Measurements from ENCODE around the gene RASGRF1. TPM values are rescaled to one million over a fixed set of nuclear protein-coding genes. Genes with fewer than 3 reads are reported as not detected.
A peak's percentile ranks its signal among the peaks of the same experiment; 100 is the strongest.

RASGRF1 gene
- total RNA-seq, 2 experiments from 2014 or later = not detected

DNA sequence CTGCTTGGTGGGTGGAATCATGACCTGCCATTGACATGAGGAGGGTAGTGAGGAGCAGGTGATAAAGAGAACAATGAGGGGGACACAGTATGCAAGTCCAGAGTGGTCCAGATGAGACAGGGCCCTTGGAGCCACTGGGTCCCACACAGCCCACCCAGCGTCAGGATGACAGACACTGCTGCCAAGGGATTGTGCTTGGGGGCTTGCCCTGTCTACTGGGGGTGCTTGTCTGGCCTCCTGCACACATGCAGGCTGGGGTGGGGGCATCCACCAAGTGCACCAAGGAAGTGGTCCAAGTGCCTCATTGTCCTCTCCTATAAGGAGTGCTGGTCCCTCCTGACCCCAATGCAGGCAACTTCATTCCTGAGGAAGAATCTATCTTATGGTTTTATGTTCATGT is 106.5 kb downstream of the RASGRF1 start:
- Mint-ChIP-seq H3K9me3 (no peaks in the 10 kb centered on the region), H3K27me3 (peaks cover 9% of the 10 kb centered on the region), H3K4me3 (no peak overlapping the region), H3K36me3 (no peaks in the 10 kb centered on the region), H3K27ac (no peak overlapping the region), H3K4me1 (peaks cover 7% of the 10 kb centered on the region)
- DNase-seq (no peak), ATAC-seq (ENCODE audit: low read depth) (no peak)
- POLR2A ChIA-PET = interaction anchor here (0.5 kb wide), 1 partner anchor 124 kb away, joined by 4 read pairs; no protein-coding TSS in a partner anchor

DNA sequence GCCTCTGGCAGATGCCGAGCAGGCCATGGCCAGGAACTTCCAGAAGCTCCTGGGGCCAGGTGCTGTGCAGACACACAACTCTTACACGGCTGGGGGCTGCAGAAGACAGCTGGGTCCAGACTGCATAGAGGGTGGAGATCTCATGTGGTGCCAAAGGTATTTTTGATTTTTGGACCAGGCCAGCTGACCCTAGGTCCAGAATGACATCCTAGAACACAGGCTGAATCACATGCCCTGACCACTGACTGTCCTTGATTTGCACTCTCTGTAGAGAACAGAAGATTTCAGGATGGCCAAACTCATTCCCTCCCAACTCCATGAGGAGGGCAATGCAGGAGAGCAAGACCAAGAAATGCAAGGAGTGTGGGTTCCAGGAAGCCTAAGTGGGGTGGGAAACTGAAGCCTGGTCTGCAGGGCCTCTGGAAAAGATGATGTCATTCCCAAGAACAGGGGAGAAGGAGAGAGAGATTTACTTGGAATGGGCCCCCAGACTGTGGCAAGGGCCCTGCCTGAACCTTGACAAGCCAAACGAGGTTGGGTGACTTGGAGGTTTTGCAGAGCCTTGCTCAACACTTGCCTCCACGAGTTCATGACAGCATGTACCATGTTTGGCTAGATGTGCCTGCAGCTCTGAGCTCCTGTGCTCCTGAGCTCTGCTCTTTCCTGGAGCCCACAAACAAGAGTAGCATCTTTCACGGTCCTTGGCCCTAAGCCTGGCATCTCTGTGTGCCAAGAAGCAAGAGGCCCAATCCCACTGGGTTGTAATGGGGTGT is 107.2 kb downstream of the RASGRF1 start:
- H3K27me3 Mint-ChIP-seq = peaks cover 6% of the 10 kb centered on the region
- H3K36me3 Mint-ChIP-seq = no peaks in the 10 kb centered on the region
- no peak overlapping the region for H3K27ac Mint-ChIP-seq
- no peak overlapping the region for H3K4me3 Mint-ChIP-seq
- peaks cover 4% of the 10 kb centered on the region for H3K4me1 Mint-ChIP-seq
- H3K9me3 Mint-ChIP-seq = no peaks in the 10 kb centered on the region
- ATAC-seq (ENCODE audit: low read depth) = no peak
- no peak for DNase-seq
- POLR2A ChIA-PET = interaction anchor here (0.5 kb wide), 1 partner anchor 123 kb away, joined by 4 read pairs; no protein-coding TSS in a partner anchor

DNA sequence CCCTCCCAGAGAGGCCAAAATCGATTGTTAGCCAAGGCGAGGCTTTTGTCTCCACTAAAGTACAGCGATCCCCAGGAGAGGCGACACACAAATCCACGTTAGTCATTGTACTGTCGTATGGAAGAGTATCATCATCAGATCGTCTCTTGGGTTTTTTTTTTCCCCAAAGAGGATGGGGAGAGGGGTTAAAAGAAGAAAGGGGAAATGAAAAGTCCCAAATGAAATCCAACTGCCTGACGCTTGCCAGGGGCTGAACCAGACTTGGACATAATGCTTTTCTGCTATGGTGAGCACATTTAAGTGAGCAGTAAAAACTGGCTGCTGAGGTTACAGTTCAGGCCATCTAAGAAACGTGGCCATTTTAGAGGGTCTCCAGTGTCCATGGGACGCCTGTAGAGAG is 107.8 kb downstream of the RASGRF1 start:
- no peaks in the 10 kb centered on the region for H3K9me3 Mint-ChIP-seq
- POLR2A ChIA-PET = no interaction called here
- peaks cover 2% of the 10 kb centered on the region for H3K4me1 Mint-ChIP-seq
- H3K27me3 Mint-ChIP-seq = peaks cover 3% of the 10 kb centered on the region
- H3K36me3 Mint-ChIP-seq = no peaks in the 10 kb centered on the region
- DNase-seq = no peak
- no peak overlapping the region for H3K4me3 Mint-ChIP-seq
- H3K27ac Mint-ChIP-seq = no peak overlapping the region
- ATAC-seq (ENCODE audit: low read depth) = no peak

DNA sequence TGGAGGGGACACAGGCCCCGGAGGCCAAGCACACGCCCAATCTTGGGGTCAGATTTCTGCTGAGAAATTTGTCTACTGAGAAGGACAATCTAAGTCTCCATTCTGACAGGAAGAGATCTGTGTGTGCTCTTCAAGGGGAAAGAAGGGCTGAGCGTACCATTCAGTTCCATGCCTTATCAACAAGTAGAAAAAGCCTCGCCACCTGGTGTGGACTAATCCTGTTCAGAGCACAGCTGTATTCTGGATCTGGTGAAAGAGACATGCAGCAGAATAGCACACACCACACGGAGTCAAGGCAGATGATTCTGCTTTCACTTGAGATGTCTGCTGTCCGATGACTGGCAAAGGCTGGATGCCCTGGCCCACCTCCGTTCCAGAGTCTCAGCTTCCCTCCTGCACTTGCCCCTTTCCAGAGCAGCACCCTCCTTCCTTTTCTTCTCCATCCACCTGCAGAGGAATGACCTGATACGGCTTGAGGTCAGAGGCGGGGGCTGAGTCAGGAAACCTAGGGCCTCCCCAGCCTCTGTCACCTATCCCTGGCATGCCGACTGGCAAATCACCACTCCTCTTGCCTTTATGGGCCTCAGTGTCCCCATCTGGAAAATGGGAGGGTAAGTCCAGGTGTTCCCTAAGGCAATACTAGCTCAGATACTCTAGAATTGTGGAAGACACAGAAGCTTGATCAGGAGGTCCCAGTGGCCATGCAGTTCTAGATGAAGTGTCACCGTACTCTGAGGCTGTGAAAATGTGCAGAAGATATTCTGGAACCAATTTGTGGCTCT is 108.9 kb downstream of the RASGRF1 start:
- no peak for ATAC-seq (ENCODE audit: low read depth)
- POLR2A ChIA-PET = no interaction called here
- no peaks in the 10 kb centered on the region for H3K36me3 Mint-ChIP-seq

DNA sequence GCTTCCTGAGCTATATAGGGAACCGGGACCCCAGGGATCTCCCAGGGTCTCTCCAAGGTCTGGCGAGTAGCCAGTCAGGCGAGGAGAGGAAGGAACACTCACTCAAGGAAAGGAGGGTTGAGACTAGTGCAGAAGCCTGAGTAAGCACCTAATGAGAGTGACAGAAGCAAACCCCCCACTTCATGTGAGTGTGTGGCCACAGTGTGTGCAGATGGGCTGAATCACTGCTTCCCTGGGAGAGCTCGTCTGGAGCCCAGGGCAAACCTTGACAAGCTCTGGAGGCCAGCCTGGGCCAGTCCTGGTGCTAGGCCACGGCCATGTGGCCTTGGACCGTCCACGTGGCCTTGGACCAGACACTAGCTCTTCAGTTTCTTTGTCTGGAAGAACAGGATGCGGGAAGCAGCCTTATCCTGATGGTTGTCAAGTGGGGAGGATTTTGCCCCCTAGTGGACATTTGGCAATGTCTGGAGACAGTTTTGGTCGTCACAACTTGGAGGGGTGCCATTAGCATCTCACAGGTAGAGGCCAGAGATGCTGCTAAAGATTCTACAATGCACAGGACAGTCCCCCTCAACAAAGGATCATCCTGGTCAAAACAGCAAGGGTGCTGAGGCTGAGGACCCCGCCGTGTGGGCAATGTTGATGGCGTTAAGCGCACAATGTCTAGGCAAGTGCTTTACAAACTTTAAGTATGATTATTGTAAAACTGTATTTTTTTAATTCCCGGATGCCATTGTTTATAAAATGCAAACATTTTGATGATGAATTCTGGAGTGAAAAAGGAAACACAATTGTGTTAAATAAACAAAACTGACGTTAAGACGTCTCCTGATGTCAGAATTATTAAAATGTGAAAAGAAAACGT is 110.9 kb downstream of the RASGRF1 start:
- no peaks in the 10 kb centered on the region for H3K36me3 Mint-ChIP-seq
- peak; percentile 45 for ATAC-seq (ENCODE audit: low read depth)
- no peak overlapping the region for H3K4me3 Mint-ChIP-seq
- H3K27me3 Mint-ChIP-seq = peaks cover 2% of the 10 kb centered on the region
- no peak overlapping the region for H3K27ac Mint-ChIP-seq
- H3K4me1 Mint-ChIP-seq = peaks cover 7% of the 10 kb centered on the region
- POLR2A ChIA-PET = interaction anchor here (1.2 kb wide), 1 partner anchor 46 kb away, joined by 3 read pairs; no protein-coding TSS in a partner anchor
- no peaks in the 10 kb centered on the region for H3K9me3 Mint-ChIP-seq
- no peak for DNase-seq

More for the DNA sequence above, 108.9 kb downstream of the RASGRF1 start:
- H3K27me3 Mint-ChIP-seq = peaks cover 2% of the 10 kb centered on the region
- peaks cover 7% of the 10 kb centered on the region for H3K4me1 Mint-ChIP-seq
- no peaks in the 10 kb centered on the region for H3K9me3 Mint-ChIP-seq
- no peak overlapping the region for H3K4me3 Mint-ChIP-seq
- no peak for DNase-seq
- H3K27ac Mint-ChIP-seq = no peak overlapping the region

DNA sequence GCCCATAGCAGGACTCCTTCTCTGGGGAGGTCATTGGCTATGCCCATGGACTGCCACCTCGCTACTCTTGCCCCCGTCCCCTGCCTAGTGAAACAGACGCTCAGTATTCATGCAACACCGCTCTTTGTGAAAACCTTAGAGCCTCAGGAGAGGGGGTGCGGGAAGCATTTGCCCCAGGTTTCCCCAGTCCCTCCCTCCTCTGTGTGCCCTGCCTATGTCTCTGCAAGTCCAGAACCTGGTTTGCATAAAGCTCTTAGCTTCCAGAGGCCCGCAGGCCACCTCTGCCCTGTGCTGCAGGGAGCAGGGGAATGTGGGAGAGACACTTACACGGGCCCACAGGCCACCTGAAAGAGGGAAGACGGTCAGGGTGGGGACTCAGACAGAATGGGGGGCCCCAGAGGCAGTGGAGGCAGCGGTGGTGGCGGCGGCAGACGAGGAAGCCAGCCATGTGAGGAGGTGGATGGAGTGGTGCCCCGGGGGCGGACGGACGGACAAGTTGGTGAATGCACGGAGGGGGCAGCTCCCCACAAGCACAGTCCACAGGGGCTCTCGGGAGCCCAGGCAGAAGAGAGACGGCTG is 111.9 kb downstream of the RASGRF1 start:
- Mint-ChIP-seq H3K4me1 (peaks cover 7% of the 10 kb centered on the region), H3K27ac (peak overlapping the region; percentile 4), H3K4me3 (no peak overlapping the region), H3K27me3 (peaks cover 2% of the 10 kb centered on the region), H3K9me3 (no peaks in the 10 kb centered on the region), H3K36me3 (no peaks in the 10 kb centered on the region)
- ATAC-seq (ENCODE audit: low read depth) (no peak), DNase-seq (no peak)
- POLR2A ChIA-PET = no interaction called here

DNA sequence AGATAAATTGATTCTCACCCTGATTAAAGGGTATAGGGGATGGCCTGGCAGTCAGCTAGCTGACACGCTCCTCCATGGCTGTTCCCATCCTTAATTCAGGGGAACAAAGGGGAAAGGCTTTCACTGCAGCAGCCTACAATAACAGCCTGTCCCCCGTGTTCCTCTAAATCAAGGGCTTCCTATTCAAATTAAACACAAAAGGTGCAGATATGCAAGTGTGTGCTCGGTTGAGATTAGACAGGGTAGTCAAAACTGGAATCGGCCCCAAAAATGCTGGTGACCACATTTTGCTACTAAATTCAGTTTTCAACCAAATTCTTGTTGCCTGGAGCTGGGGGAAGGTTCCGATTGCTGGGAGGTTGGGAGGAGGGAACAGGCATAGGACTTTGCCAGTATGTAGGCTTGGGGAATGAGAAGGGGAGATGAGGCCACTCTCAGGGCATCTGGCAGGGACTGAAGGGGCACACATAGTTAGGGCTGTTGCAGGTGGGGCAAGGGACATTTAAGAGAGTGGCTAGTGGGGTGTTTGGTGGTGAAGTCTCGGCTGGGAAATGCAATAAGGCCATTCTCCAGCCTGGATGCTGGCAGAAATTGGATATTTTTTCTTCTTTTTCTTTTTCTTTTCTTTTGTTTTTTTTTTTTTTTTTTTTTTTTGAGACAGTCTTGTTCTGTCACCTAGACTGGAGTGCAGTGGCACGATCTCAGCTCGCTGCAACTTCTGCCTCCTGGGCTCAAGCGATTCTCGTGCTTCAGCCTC is 112.8 kb downstream of the RASGRF1 start:
- Mint-ChIP-seq H3K9me3 (no peaks in the 10 kb centered on the region), H3K27ac (no peak overlapping the region), H3K36me3 (no peaks in the 10 kb centered on the region), H3K27me3 (peaks cover 2% of the 10 kb centered on the region), H3K4me3 (no peak overlapping the region), H3K4me1 (peaks cover 7% of the 10 kb centered on the region)
- POLR2A ChIA-PET = no interaction called here
- ATAC-seq (ENCODE audit: low read depth) = no peak
- DNase-seq = no peak

DNA sequence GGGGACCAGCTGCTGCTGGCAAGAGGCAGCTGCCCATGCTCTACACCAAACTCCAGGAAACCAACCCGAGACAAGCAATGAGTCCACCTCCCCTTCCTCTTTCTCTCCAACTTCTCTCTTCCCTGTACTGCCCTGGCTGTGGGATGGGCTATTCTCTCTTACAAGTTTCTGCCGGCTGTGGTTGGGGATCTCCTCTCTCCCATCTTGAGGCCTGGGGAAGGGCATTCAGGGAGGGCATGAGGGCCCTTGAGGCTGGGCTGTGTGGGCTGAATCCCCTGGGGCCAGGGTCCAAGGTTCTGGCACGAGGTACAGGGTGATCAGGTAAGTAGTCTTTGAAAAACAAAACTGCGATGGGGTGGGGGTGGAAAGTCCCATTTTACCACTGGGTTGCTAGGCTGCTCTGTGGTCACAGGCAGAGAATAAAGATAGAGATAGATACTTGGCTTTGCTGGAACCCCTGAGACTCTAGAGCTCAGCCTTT is 113.4 kb downstream of the RASGRF1 start:
- no peak for DNase-seq

DNA sequence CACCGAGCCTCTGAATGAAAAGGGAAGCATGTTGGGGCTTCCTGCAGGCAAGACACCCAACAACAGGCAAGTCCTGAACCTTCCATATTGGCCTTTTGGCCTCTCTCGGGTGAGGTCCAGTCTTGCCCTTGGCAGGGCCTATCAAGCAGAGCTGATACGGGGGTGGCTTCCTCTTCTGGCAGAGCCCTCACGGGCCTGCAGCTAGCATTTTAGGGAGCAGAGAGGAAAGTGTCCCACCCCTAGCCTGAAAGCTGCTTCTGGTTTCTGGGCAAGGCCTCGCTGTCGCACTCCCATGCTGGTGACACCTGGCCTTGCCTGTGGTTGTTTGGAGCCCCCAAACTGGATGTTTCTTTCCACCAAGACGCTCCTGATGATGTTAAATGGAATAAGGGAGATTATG is 113.9 kb downstream of the RASGRF1 start:
- no peak for ATAC-seq (ENCODE audit: low read depth)
- Mint-ChIP-seq H3K4me1 (peaks cover 7% of the 10 kb centered on the region), H3K36me3 (no peaks in the 10 kb centered on the region), H3K27me3 (peaks cover 2% of the 10 kb centered on the region), H3K9me3 (no peaks in the 10 kb centered on the region), H3K4me3 (no peak overlapping the region), H3K27ac (no peak overlapping the region)
- DNase-seq = no peak
- POLR2A ChIA-PET = no interaction called here

More for the DNA sequence above, 113.4 kb downstream of the RASGRF1 start:
- peaks cover 2% of the 10 kb centered on the region for H3K27me3 Mint-ChIP-seq
- POLR2A ChIA-PET = no interaction called here
- no peak overlapping the region for H3K4me3 Mint-ChIP-seq
- H3K36me3 Mint-ChIP-seq = no peaks in the 10 kb centered on the region
- no peak overlapping the region for H3K27ac Mint-ChIP-seq
- H3K4me1 Mint-ChIP-seq = peaks cover 7% of the 10 kb centered on the region
- H3K9me3 Mint-ChIP-seq = no peaks in the 10 kb centered on the region
- ATAC-seq (ENCODE audit: low read depth) = no peak

DNA sequence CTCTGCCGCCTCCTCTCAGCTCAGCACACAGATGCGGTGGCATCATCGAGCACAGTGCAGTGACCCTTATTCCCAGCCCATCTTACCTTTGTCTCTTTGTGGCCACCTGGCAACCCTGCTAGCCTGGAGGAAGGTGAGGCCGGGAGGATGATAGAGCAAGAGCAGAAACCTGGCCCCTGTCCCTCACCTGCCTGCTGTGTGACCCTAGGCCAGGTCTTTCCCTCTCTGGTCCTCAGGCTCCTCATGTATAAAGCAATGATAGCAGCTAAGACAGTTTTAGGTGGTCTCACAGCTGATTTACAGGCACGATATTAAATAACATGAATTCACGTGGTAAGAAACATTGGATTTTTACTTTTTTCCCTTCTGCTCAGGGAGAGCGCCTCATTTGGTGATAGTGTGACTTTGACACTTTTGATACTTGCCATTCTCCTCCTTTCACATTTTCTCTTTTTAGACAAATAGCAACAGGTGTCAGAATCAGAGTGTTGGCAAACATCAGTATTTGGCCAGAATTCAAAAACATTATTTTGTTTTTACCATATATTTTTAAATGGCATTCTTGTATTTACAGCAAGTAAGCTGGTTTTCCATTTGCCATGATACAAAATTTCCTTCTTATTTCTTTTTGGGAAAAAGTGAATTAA is 116.2 kb downstream of the RASGRF1 start:
- H3K9me3 Mint-ChIP-seq = no peaks in the 10 kb centered on the region
- POLR2A ChIA-PET = no interaction called here
- H3K4me3 Mint-ChIP-seq = no peak overlapping the region
- ATAC-seq (ENCODE audit: low read depth) (no peak), DNase-seq (no peak)
- H3K4me1 Mint-ChIP-seq = peaks cover 8% of the 10 kb centered on the region
- H3K27ac Mint-ChIP-seq = no peak overlapping the region
- H3K36me3 Mint-ChIP-seq = no peaks in the 10 kb centered on the region
- peaks cover 2% of the 10 kb centered on the region for H3K27me3 Mint-ChIP-seq

DNA sequence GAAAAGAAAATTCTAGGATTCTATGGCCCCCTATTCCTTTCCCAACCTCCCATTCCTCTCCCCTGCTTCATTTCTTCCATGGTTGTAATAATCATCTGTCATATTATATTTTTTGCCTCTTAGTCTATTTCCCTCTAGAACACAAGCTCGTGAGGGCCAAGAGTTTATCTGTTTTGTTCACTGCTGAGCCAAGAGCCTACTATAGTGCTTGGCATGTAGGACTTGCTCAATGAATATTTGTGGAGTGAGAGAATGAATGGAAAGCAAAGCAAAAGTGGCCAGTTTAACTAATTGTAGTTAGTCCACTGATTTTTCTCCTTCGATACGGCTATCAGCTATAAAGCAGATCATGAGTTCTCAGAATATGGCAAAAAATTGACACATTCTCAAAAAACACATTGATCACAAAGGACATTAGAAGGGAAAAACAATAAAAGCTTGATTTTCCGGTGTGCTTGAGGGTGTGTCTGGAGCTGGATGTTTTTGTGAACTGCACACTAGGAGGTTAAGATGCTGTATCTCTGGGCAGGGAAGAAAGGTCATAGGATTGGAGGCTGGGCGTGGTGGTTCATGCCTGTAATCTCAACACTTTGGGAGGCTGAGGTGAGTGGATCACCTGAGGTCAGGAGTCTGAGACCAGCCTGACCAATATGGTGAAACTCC is 120.8 kb downstream of the RASGRF1 start:
- no peak overlapping the region for H3K4me3 Mint-ChIP-seq
- POLR2A ChIA-PET = no interaction called here
- DNase-seq = no peak
- no peak for ATAC-seq (ENCODE audit: low read depth)
- H3K36me3 Mint-ChIP-seq = no peaks in the 10 kb centered on the region
- H3K9me3 Mint-ChIP-seq = no peaks in the 10 kb centered on the region
- peaks cover 5% of the 10 kb centered on the region for H3K27me3 Mint-ChIP-seq
- H3K4me1 Mint-ChIP-seq = peaks cover 1% of the 10 kb centered on the region
- no peak overlapping the region for H3K27ac Mint-ChIP-seq
